SK-MEL-5 (cell line): ENCODE data around the gene C1QTNF5. TPM values are rescaled to one million over a fixed set of nuclear protein-coding genes. Genes with fewer than 3 reads are reported as not detected.

ENCODE experiments used
- DNase-seq: peaks from one replicate; pipeline ENCODE4 v3.0.0-alpha.2; 2016; ENCODE audit warnings: low read depth, low spot score
- in situ Hi-C: cut with HindIII; loops from 2 replicates; pipeline ENCODE4 v1.10.0; 2016; ENCODE audit warnings: low sequenced_read_pairs, high pct_unique_total_duplicates, low pct_unique_long_range_greater_than_20kb
- total RNA-seq: library from RNA; depleted of rRNA; stranded (reverse); fragments of >200 nt; shearing (Covaris generic); gene quantifications from 2 replicates; pipeline ENCODE4 v1.2.3, GENCODE V29; 2014

C1QTNF5 gene
- total RNA-seq, 1 experiment from 2014 or later = not detected

GRCh38 chr11:119363081-119363850, 22.6 kb upstream of the C1QTNF5 start:
- in situ Hi-C loops = no loop called here
- DNase-seq = no peak

GRCh38 chr11:119362741-119363080, 22.0 kb upstream of the C1QTNF5 start:
- in situ Hi-C loops = no loop called here
- no peak for DNase-seq

- in situ Hi-C loops = no loop called here
Observed at GRCh38 chr11:119361941-119362725, 21.4 kb upstream of the C1QTNF5 start.

GRCh38 chr11:119361056-119361787, 20.5 kb upstream of the C1QTNF5 start:
- in situ Hi-C loops = no loop called here
- DNase-seq = no peak

More at GRCh38 chr11:119361941-119362725, 21.4 kb upstream of the C1QTNF5 start:
- DNase-seq = no peak

GRCh38 chr11:119359365-119360214, 18.9 kb upstream of the C1QTNF5 start:
- in situ Hi-C loops = no loop called here
- DNase-seq = no peak

- no peak for DNase-seq
- in situ Hi-C loops = no loop called here
Observed at GRCh38 chr11:119357074-119357473, 16.4 kb upstream of the C1QTNF5 start.

- peak; percentile 73 for DNase-seq
- in situ Hi-C loops = no loop called here
Observed at GRCh38 chr11:119356349-119357031, 15.8 kb upstream of the C1QTNF5 start.

GRCh38 chr11:119355091-119355843, 14.6 kb upstream of the C1QTNF5 start:
- in situ Hi-C loops = no loop called here
- no peak for DNase-seq

- DNase-seq = peak; percentile 44
- in situ Hi-C loops = no loop called here
Observed at GRCh38 chr11:119352857-119353260, 12.2 kb upstream of the C1QTNF5 start.

- no peak for DNase-seq
- in situ Hi-C loops = no loop called here
Observed at GRCh38 chr11:119351232-119351631, 10.5 kb upstream of the C1QTNF5 start.

GRCh38 chr11:119350302-119350701, 9.6 kb upstream of the C1QTNF5 start:
- in situ Hi-C loops = no loop called here
- no peak for DNase-seq

- in situ Hi-C loops = no loop called here
- DNase-seq = no peak
Observed at GRCh38 chr11:119347940-119348605, 7.4 kb upstream of the C1QTNF5 start.

- DNase-seq = no peak
- in situ Hi-C loops = no loop called here
Observed at GRCh38 chr11:119347242-119347641, 6.6 kb upstream of the C1QTNF5 start.

- in situ Hi-C loops = no loop called here
Observed at GRCh38 chr11:119346605-119347004, 5.9 kb upstream of the C1QTNF5 start, which contains the start of gene MFRP. Gene MFRP, minus strand, starts transcription at chr11:119346705. Its CDS starts 192 bp downstream, at chr11:119346513.

GRCh38 chr11:119345685-119346084, 5.0 kb upstream of the C1QTNF5 start:
- in situ Hi-C loops = no loop called here
- no peak for DNase-seq

More at GRCh38 chr11:119346605-119347004, 5.9 kb upstream of the C1QTNF5 start, which contains the start of gene MFRP:
- DNase-seq = no peak
